DMS 273 (cell line): Measurements from ENCODE around the gene MROH7.

Experiments used
- DNase-seq: peaks from one replicate; lab custom pipeline; 2025; ENCODE audit not compliant: unreplicated experiment; lab: John Stamatoyannopoulos, UW

Gene MROH7

GRCh38 chr1:54723985-54724384, 82.4 kb downstream of the MROH7 start:
- peak; percentile 9 for DNase-seq

DNA sequence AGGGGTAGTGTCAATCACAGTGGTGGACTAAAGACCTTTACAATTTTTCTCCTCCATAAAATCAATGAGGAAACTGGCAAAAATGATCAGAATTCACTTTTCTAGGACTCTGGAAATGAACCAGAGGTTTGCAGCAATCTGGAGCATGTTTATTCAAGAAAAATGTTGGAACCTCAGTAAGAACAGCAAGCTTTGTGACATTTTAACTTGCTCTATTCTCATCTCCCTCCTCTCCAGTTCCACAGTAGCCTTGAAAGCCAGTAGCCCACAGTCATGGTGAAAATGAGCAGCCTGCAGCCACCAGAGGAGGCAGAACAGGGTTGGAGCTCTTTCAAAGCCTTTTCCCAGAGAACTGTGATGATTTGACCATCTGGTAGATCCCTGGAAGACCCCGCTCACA, 83.2 kb downstream of the MROH7 start:
- DNase-seq = no peak

GRCh38 chr1:54728027-54728426, 86.4 kb downstream of the MROH7 start:
- no peak for DNase-seq

DNA sequence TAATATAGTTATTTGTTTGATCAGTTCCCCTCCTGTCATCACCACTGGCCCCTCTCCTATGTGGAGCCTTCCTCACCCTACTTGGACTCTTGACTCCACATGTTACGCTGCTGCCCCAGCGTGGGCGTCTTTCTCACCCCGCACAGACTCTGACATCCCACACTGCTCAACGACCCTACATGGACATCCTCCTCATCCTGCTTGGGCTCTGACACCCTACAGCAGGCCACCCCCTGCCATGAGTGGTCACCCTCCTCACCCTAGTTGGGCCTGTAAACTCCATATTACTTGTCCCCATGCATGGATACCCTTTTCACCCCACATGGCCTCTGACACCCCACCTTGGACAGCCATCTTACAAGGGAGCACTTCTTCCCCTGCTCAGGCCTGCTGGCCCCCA, 95.1 kb downstream of the MROH7 start:
- no peak for DNase-seq

- no peak for DNase-seq
These were observed 96.7 kb downstream of the MROH7 start for GRCh38 chr1:54738244-54738643.

DNA sequence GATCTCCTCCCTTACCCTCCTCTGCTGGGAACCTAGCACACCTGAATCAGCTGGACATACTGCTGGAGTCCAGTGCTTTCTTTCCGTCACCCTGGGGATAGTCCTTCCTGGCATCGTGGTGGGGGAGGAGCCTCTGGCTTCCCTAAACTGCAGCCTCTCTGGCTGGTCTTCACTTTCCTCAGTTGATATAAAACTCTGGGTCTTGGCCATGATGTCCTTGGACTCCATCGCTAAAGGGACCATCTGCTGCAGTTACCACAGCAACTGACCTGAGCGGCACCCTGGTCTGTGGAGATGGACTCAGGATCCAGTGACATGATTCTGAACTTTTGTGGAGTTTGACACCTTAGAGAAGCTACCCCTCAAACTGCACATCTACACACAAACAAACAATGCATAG, 99.9 kb downstream of the MROH7 start:
- no peak for DNase-seq

DNA sequence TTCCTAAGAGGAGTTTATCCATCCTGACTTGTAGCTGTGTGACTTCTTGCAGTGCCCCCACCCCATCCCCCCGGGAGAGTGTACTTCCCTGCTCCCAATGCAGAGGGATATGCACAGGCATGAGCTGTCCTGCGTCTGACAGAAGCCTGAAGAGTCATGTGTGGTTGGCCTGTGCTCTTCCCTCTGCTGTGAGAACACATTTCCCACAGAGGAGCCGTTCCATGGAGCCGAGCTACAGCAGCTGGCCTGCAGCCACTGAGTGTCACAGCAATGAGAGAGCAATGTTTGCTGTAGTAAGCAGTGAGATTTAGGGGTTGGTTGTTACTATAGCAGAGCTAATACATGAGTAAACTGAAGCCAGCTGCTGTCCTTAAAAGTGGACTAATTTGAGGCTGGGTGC, 100.7 kb downstream of the MROH7 start:
- DNase-seq = no peak

DNA sequence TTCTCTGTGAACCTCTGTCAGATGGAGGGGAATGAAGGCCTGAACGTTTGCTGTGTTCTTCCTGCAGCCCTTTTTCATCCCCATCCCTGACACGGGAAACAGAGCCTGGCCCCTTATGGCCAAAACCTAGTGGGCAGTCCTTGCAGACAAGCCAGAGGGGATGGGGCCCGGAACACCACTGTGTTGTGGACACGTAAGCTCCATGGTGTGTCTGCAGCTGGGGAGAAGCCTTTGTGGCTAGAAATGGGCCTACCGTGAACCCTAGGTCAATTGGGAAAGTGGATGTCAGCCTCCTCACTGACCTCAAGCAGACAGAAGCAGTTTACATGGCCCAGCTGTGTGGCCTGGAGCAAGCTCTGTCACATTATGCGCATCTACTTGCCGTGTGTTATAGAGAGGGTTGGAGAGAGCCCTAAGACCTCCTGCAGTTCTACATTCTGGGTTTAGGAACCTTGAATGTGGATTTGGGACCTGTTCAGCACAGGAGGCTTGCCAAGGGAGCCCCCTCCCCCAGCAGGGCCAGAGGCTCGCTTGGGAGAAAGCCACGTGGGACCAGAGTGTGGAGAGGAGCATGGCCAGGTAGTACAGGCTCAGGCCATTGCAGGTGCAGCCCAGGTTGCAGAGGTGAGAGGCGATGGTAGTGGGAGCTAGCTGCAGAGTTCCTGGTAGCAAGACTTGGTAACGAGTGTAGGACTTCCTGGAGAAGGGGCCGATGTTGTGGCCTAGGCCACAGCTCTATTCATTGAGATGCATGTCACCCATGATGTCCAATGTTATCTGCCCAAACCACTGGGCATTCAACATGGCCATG, 102.0 kb downstream of the MROH7 start:
- DNase-seq = no peak

- DNase-seq = no peak
These were observed 103.1 kb downstream of the MROH7 start for GRCh38 chr1:54744696-54745095.

GRCh38 chr1:54745274-54745673, 103.7 kb downstream of the MROH7 start:
- DNase-seq = no peak

DNA sequence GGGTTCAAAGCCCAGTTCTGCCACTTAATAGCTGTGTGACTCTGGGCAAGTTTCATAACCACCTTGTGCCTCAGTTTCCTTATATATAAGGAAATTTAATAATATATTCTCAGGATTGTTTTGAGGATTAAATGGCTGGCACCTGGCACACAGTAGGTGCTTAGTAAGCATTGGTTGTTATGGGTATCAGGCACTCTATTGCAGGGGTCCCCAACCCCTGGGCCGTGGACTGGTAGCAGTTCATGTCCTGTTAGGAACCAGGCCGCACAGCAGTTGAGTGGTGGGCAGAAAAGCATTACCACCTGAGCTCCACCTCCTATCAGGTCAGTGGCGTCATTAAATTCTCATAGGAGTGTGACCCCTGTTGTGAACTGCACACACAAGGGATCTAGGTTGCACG, 104.3 kb downstream of the MROH7 start:
- no peak for DNase-seq

DNA sequence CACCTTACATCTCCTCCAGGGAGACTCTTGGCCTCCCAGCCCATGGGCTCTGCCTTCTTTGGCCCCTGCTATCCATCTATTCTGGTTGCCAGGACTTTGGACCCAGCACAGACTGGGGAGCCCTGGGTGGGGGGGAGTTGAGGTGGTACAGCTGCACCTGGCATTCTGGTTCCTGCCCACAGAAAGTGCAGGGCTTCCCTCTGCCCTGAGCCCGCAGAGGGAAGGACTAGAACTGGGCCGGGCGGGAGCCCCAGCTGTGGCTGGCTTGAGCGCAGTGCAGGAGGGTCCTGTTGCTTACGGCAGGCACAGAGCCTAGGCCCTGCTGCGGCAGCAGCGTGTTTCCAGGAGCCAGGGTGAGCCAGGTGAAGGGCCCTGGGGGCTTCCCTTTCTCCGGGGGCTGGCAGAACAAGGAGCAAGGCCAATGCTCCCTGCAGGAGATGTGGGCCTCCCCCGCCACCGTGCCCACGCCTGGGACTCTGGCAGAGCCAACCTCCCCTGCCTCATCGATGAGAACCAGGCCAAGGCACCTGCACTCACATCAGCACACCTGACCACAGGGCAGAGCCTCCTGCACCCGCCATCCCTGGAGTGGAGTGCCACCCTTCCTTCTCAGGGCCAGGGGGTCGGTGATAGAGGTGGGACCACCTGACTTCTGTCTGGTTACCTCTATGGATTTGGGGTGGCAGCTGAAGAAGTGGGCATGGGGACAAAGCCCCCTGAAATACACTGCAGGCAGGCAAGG, 106.7 kb downstream of the MROH7 start:
- DNase-seq = no peak

DNA sequence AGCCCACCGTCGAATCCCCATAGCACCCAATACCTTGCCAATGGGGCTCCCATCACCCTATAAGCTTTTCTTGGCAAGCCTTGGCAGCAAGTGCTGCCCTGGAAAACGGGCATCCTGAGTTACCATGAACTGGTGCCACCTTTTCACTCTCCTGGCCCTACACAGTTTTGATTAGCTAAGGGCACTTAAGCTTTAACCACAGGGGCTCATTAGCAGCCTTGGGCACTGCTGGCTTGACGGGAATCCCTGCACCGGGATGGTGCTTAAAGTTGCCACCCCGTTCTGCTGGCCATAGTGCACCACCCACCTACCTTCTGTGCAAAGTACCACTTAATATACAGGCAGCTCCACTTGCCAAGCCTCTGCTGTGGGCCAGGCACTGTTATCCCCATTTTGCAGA, 109.0 kb downstream of the MROH7 start:
- no peak for DNase-seq

- DNase-seq = no peak
These were observed 109.8 kb downstream of the MROH7 start for GRCh38 chr1:54751426-54751825.

GRCh38 chr1:54754045-54754444, 112.5 kb downstream of the MROH7 start:
- no peak for DNase-seq

GRCh38 chr1:54754486-54755285, 113.1 kb downstream of the MROH7 start:
- no peak for DNase-seq

- no peak for DNase-seq
These were observed 116.2 kb downstream of the MROH7 start for GRCh38 chr1:54757833-54758232.

GRCh38 chr1:54758678-54759348, 117.2 kb downstream of the MROH7 start:
- no peak for DNase-seq
